K562 (cell line): ENCODE data around the gene LBR. TPM values are rescaled to one million over a fixed set of nuclear protein-coding genes. Genes with fewer than 3 reads are reported as not detected.

Experiments used
- DDX20 ChIP-seq: fragments of 450-650 bp; IDR thresholded peaks from 2 replicates; pipeline ENCODE4 v1.6.1; 2016; ENCODE audit warnings: missing genetic modification characterization, low read depth, mild to moderate bottlenecking, missing compliant biosample characterization, moderate library complexity
- FOXJ3 ChIP-seq: sonication (generic); formaldehyde crosslinking; IDR thresholded peaks from 2 replicates; pipeline ENCODE4 v1.4.0; 2020; ENCODE audit warnings: mild to moderate bottlenecking, missing genetic modification reagents
- GATA2 ChIP-seq: sonication (generic); formaldehyde crosslinking; IDR thresholded peaks from 2 replicates; pipeline ENCODE4 v1.4.0; 2020; ENCODE audit warnings: mild to moderate bottlenecking, missing genetic modification reagents
- NR2F6 ChIP-seq: fragments of 450-650 bp; formaldehyde crosslinking; IDR thresholded peaks from 2 replicates; pipeline ENCODE4 v1.4.0; 2020; ENCODE audit warnings: mild to moderate bottlenecking
- OTX1 ChIP-seq: fragments of 450-650 bp; formaldehyde crosslinking; IDR thresholded peaks from 2 replicates; pipeline ENCODE4 v1.4.0; 2022; ENCODE audit warnings: mild to moderate bottlenecking
- PBX2 ChIP-seq, 2 experiments: IDR thresholded peaks in 1 of 2; conservative IDR thresholded peaks in 1 of 2; 2 replicates each; pipeline ENCODE4 v1.6.1; 2016; ENCODE audit warnings: low read depth in 2 of 2, mild to moderate bottlenecking in 1 of 2, missing compliant biosample characterization in 1 of 2, missing genetic modification characterization in 1 of 2, moderate library complexity in 1 of 2
- POLR2H ChIP-seq: IDR thresholded peaks from 2 replicates; pipeline ENCODE4 v1.6.1; 2016; ENCODE audit warnings: missing genetic modification characterization, low read depth, mild to moderate bottlenecking, control low read depth, missing compliant biosample characterization, moderate library complexity
- SMARCE1 ChIP-seq: fragments of 450-650 bp; IDR thresholded peaks from 2 replicates; pipeline ENCODE4 v1.7.1; 2016; ENCODE audit warnings: mild to moderate bottlenecking
- SNRNP70 ChIP-seq: fragments of 200-400 bp; formaldehyde crosslinking; optimal IDR thresholded peaks from 2 replicates; pipeline ENCODE3; 2017; ENCODE audit warnings: low read depth, low read length
- SOX6 ChIP-seq: fragments of 450-650 bp; IDR thresholded peaks from 2 replicates; pipeline ENCODE4 v1.6.1; 2014; ENCODE audit warnings: mild to moderate bottlenecking
- THAP7 ChIP-seq: fragments of 250-450 bp; sonication (Bioruptor Pico); IDR thresholded peaks from 2 replicates; pipeline ENCODE4 v1.5.0; 2021
- ZBTB49 ChIP-seq: sonication (generic); formaldehyde crosslinking; IDR thresholded peaks from 2 replicates; pipeline ENCODE4 v1.8.0; 2022; ENCODE audit warnings: missing genetic modification reagents, mild to moderate bottlenecking, borderline replicate concordance
- ZBTB5 ChIP-seq: fragments of 450-650 bp; IDR thresholded peaks from 2 replicates; pipeline ENCODE4 v1.6.1; 2017; ENCODE audit warnings: antibody characterized with exemption
- ZHX1 ChIP-seq: fragments of 150-350 bp; conservative IDR thresholded peaks from 2 replicates; pipeline ENCODE4 v1.6.1; 2014; ENCODE audit warnings: low read length
- ZNF165 ChIP-seq: fragments of 250-450 bp; sonication (Bioruptor Pico); IDR thresholded peaks from 2 replicates; pipeline ENCODE4 v1.4.0; 2020; ENCODE audit warnings: borderline replicate concordance
- ZNF778 ChIP-seq: fragments of 450-650 bp; formaldehyde crosslinking; IDR thresholded peaks from 2 replicates; pipeline ENCODE4 v1.4.0; 2020; ENCODE audit warnings: mild to moderate bottlenecking, moderate library complexity
- polyA plus RNA-seq, 8 experiments: library from polyadenylated mRNA; depleted of rRNA in 4 of 8; stranded (reverse) in 5 of 8; unstranded in 3 of 8; fragments of >200 nt; fragmentation: Nextera tagmentation in 2 of 8; fragmentation: Illumina TruSeq in 1 of 8; extraction: Ambion mirVana in 2 of 8; extraction: Trizol in 1 of 8; gene quantifications; 2 replicates each; pipeline versions ENCODE4 v1.2.1 to v1.2.3, GENCODE V29; 2011 to 2014; ENCODE audit warnings: inconsistent platforms in 1 of 8, missing spikeins in 1 of 8
- total RNA-seq, 7 experiments: library from RNA; depleted of rRNA in 6 of 7; stranded (reverse); fragments of >200 nt in 6 of 7; fragmentation: Illumina TruSeq in 2 of 7; extraction: Trizol in 2 of 7; gene quantifications; 2 replicates each; pipeline versions ENCODE4 v1.2.1 to v1.2.3, GENCODE V29; 2011 to 2021; ENCODE audit warnings: low replicate concordance in 1 of 7

Gene LBR
- total and polyA plus RNA-seq, 9 of the 15 experiments (the other 6 are each of a cell fraction or from before 2014, with no cell fraction given) = 102 to 229 (median 197) TPM

- TF ChIP-seq ZNF165 (CRISPR knock-in tag) (0 out of 2 replicates have a peak, but pooled peaks have one; percentile 21), NR2F6 (CRISPR knock-in tag) (no peak), SNRNP70 (no peak), DDX20 (tag) (no peak), OTX1 (no peak), SOX6 (0 out of 2 replicates have a peak, but pooled peaks have one; percentile 27), ZHX1 (no peak; the same call in 1 of the 2 replicates), PBX2 (CRISPR knock-in tag; IDR thresholded peaks at IDR 0.05; ENCODE audit: low read depth) (no peak), PBX2 (tag; conservative IDR thresholded peaks at IDR 0.05; ENCODE audit: low read depth) (no peak), GATA2 (CRISPR knock-in tag) (peak; percentile 77), FOXJ3 (CRISPR knock-in tag) (no peak), ZBTB49 (CRISPR knock-in tag) (peak; percentile 65; the same call in 1 of the 2 replicates), SMARCE1 (peak; percentile 91), ZNF778 (CRISPR knock-in tag) (no peak), ZBTB5 (no peak), POLR2H (peak; percentile 79; the same call in 1 of the 2 replicates), THAP7 (CRISPR knock-in tag) (no peak)
Measured at GRCh38 chr1:225428068-225428880, 436 bp upstream of the LBR start (continued).
